Measurements from ENCODE around the gene TIGIT. TPM values are rescaled to one million over a fixed set of nuclear protein-coding genes. Genes with fewer than 3 reads are reported as not detected.

TIGIT gene
- total RNA-seq, 2 donors from 2014 or later = 11.6 to 13.3 TPM

- no peak for DNase-seq
- peak overlapping the region; percentile 94 for H3K27ac Mint-ChIP-seq
- ATAC-seq = no peak
Observed at GRCh38 chr3:114294940-114295480, 1.2 kb downstream of the TIGIT start.

GRCh38 chr3:114295946-114296345, 2.1 kb downstream of the TIGIT start:
- peak overlapping the region; percentile 94 for H3K27ac Mint-ChIP-seq
- peaks cover 3% of the 10 kb centered on the region for H3K36me3 Mint-ChIP-seq (ENCODE audit: low read depth)
- no peak for ATAC-seq
- H3K9me3 ChIP-seq (ENCODE audit: control insufficient read depth, low read length, poor library complexity, severe bottlenecking) = no peaks in the 10 kb centered on the region
- H3K4me3 Mint-ChIP-seq = peak overlapping the region; percentile 77
- H3K4me1 Mint-ChIP-seq = peaks cover 32% of the 10 kb centered on the region
- H3K27me3 Mint-ChIP-seq = no peaks in the 10 kb centered on the region
- no peak for DNase-seq

More at GRCh38 chr3:114294940-114295480, 1.2 kb downstream of the TIGIT start:
- Mint-ChIP-seq H3K4me1 (peaks cover 36% of the 10 kb centered on the region), H3K27me3 (no peaks in the 10 kb centered on the region), H3K36me3 (ENCODE audit: low read depth) (peaks cover 3% of the 10 kb centered on the region), H3K4me3 (peak overlapping the region; percentile 77)
- no peaks in the 10 kb centered on the region for H3K9me3 ChIP-seq (ENCODE audit: control insufficient read depth, low read length, poor library complexity, severe bottlenecking)

GRCh38 chr3:114299421-114299820, 5.6 kb downstream of the TIGIT start:
- no peak for DNase-seq
- Mint-ChIP-seq H3K27ac (peak overlapping the region; percentile 60), H3K4me1 (peaks cover 28% of the 10 kb centered on the region), H3K4me3 (peak overlapping the region; percentile 62), H3K36me3 (ENCODE audit: low read depth) (peaks cover 3% of the 10 kb centered on the region), H3K27me3 (no peaks in the 10 kb centered on the region)
- no peaks in the 10 kb centered on the region for H3K9me3 ChIP-seq (ENCODE audit: control insufficient read depth, low read length, poor library complexity, severe bottlenecking)
- ATAC-seq = peak; percentile 68

GRCh38 chr3:114299941-114300624, 6.3 kb downstream of the TIGIT start:
- no peak for ATAC-seq
- Mint-ChIP-seq H3K27ac (peak overlapping the region; percentile 60), H3K27me3 (no peaks in the 10 kb centered on the region), H3K4me3 (peak overlapping the region; percentile 57), H3K4me1 (peaks cover 22% of the 10 kb centered on the region), H3K36me3 (ENCODE audit: low read depth) (peaks cover 3% of the 10 kb centered on the region)
- no peaks in the 10 kb centered on the region for H3K9me3 ChIP-seq (ENCODE audit: control insufficient read depth, low read length, poor library complexity, severe bottlenecking)
- DNase-seq = no peak

- H3K4me3 Mint-ChIP-seq = peak overlapping the region; percentile 62
Observed at GRCh38 chr3:114307222-114307830, 13.5 kb downstream of the TIGIT start.

GRCh38 chr3:114307832-114308231, 14.0 kb downstream of the TIGIT start:
- Mint-ChIP-seq H3K4me1 (peaks cover 29% of the 10 kb centered on the region), H3K27ac (peak overlapping the region; percentile 99), H3K27me3 (no peaks in the 10 kb centered on the region), H3K36me3 (ENCODE audit: low read depth) (peaks cover 2% of the 10 kb centered on the region), H3K4me3 (peak overlapping the region; percentile 82)
- no peak for ATAC-seq
- no peak for DNase-seq
- no peaks in the 10 kb centered on the region for H3K9me3 ChIP-seq (ENCODE audit: control insufficient read depth, low read length, poor library complexity, severe bottlenecking)

More at GRCh38 chr3:114307222-114307830, 13.5 kb downstream of the TIGIT start:
- peak; percentile 63 for ATAC-seq
- Mint-ChIP-seq H3K36me3 (ENCODE audit: low read depth) (peaks cover 2% of the 10 kb centered on the region), H3K4me1 (peaks cover 29% of the 10 kb centered on the region), H3K27ac (peak overlapping the region; percentile 99), H3K27me3 (no peaks in the 10 kb centered on the region)
- H3K9me3 ChIP-seq (ENCODE audit: control insufficient read depth, low read length, poor library complexity, severe bottlenecking) = no peaks in the 10 kb centered on the region
- DNase-seq = no peak

GRCh38 chr3:114308377-114308776, 14.5 kb downstream of the TIGIT start:
- Mint-ChIP-seq H3K36me3 (ENCODE audit: low read depth) (peaks cover 2% of the 10 kb centered on the region), H3K27me3 (no peaks in the 10 kb centered on the region), H3K4me1 (peaks cover 29% of the 10 kb centered on the region), H3K27ac (peak overlapping the region; percentile 99), H3K4me3 (peak overlapping the region; percentile 82)
- DNase-seq (no peak), ATAC-seq (peak; percentile 45)
- H3K9me3 ChIP-seq (ENCODE audit: control insufficient read depth, low read length, poor library complexity, severe bottlenecking) = no peaks in the 10 kb centered on the region

GRCh38 chr3:114308830-114309229, 15.0 kb downstream of the TIGIT start:
- Mint-ChIP-seq H3K27me3 (no peaks in the 10 kb centered on the region), H3K27ac (peak overlapping the region; percentile 99), H3K36me3 (ENCODE audit: low read depth) (peaks cover 2% of the 10 kb centered on the region), H3K4me1 (peaks cover 34% of the 10 kb centered on the region), H3K4me3 (peak overlapping the region; percentile 82)
- no peaks in the 10 kb centered on the region for H3K9me3 ChIP-seq (ENCODE audit: control insufficient read depth, low read length, poor library complexity, severe bottlenecking)
- DNase-seq (peak; percentile 47 to 57 (median 48)), ATAC-seq (peak; percentile 94)

GRCh38 chr3:114310695-114311094, 16.9 kb downstream of the TIGIT start:
- Mint-ChIP-seq H3K4me3 (no peak overlapping the region), H3K27ac (peak overlapping the region; percentile 99), H3K36me3 (ENCODE audit: low read depth) (peaks cover 2% of the 10 kb centered on the region), H3K27me3 (no peaks in the 10 kb centered on the region), H3K4me1 (peaks cover 40% of the 10 kb centered on the region)
- ATAC-seq = no peak
- DNase-seq = no peak
- H3K9me3 ChIP-seq (ENCODE audit: control insufficient read depth, low read length, poor library complexity, severe bottlenecking) = no peaks in the 10 kb centered on the region

GRCh38 chr3:114313426-114313825, 19.6 kb downstream of the TIGIT start:
- ATAC-seq (no peak), DNase-seq (no peak)
- H3K27ac Mint-ChIP-seq = peak overlapping the region; percentile 59

GRCh38 chr3:114314282-114314681, 20.5 kb downstream of the TIGIT start:
- no peak for ATAC-seq
- no peak for DNase-seq
- H3K9me3 ChIP-seq (ENCODE audit: control insufficient read depth, low read length, poor library complexity, severe bottlenecking) = no peaks in the 10 kb centered on the region
- Mint-ChIP-seq H3K27me3 (no peaks in the 10 kb centered on the region), H3K27ac (peak overlapping the region; percentile 39), H3K4me3 (no peak overlapping the region), H3K36me3 (ENCODE audit: low read depth) (no peaks in the 10 kb centered on the region), H3K4me1 (peaks cover 26% of the 10 kb centered on the region)

More at GRCh38 chr3:114313426-114313825, 19.6 kb downstream of the TIGIT start:
- Mint-ChIP-seq H3K4me3 (no peak overlapping the region), H3K36me3 (ENCODE audit: low read depth) (no peaks in the 10 kb centered on the region), H3K4me1 (peaks cover 32% of the 10 kb centered on the region), H3K27me3 (no peaks in the 10 kb centered on the region)
- no peaks in the 10 kb centered on the region for H3K9me3 ChIP-seq (ENCODE audit: control insufficient read depth, low read length, poor library complexity, severe bottlenecking)

- H3K36me3 Mint-ChIP-seq (ENCODE audit: low read depth) = peaks cover 2% of the 10 kb centered on the region
- no peak for DNase-seq
- ATAC-seq = no peak
- no peaks in the 10 kb centered on the region for H3K27me3 Mint-ChIP-seq
- peaks cover 23% of the 10 kb centered on the region for H3K4me1 Mint-ChIP-seq
- H3K27ac Mint-ChIP-seq = peak overlapping the region; percentile 37
- H3K9me3 ChIP-seq (ENCODE audit: control insufficient read depth, low read length, poor library complexity, severe bottlenecking) = no peaks in the 10 kb centered on the region
- H3K4me3 Mint-ChIP-seq = no peak overlapping the region
Observed at GRCh38 chr3:114318295-114318694, 24.5 kb downstream of the TIGIT start.

GRCh38 chr3:114319453-114319852, 25.6 kb downstream of the TIGIT start:
- DNase-seq (no peak), ATAC-seq (no peak)
- Mint-ChIP-seq H3K27me3 (no peaks in the 10 kb centered on the region), H3K4me1 (peaks cover 17% of the 10 kb centered on the region), H3K4me3 (no peak overlapping the region), H3K36me3 (ENCODE audit: low read depth) (peaks cover 2% of the 10 kb centered on the region), H3K27ac (no peak overlapping the region)
- no peaks in the 10 kb centered on the region for H3K9me3 ChIP-seq (ENCODE audit: control insufficient read depth, low read length, poor library complexity, severe bottlenecking)

Data from T-helper 17 cell (primary cell).